Endothelial cell of umbilical vein (primary cell): ENCODE results near the gene SNX9. TPM values are rescaled to one million over a fixed set of nuclear protein-coding genes. Genes with fewer than 3 reads are reported as not detected.

Experiments
- BruUV-seq: library from RNA; stranded (reverse); fragments of 400-500 nt; replicated peaks from 2 replicates; lab custom pipeline; 2021; lab: Mats Ljungman, UMichigan
- CTCF ChIA-PET: fragments of 300-600, 350-600 bp; sonication (Branson Sonifier 250); formaldehyde crosslinking; loops from one replicate; lab custom pipeline; 2021; ENCODE audit warnings: antibody characterized with exemption, inconsistent platforms; lab: Charles Lee
- POLR2A ChIA-PET: fragments of 300-600, 350-600 bp; sonication (Branson Sonifier 250); formaldehyde crosslinking; loops from one replicate; lab custom pipeline; 2021; ENCODE audit warnings: antibody characterized with exemption, inconsistent platforms; lab: Charles Lee
- DNase-seq: peaks from one replicate; pipeline ENCODE4 v3.0.0-alpha.2; 2011; ENCODE audit warnings: low read depth, low spot score
- FAIRE-seq: peaks from 2 replicates; lab custom pipeline; 2011; peaks lifted over from hg19 to GRCh38; lab: Jason Lieb, UNC
- H2AFZ ChIP-seq: 2 replicates; pipeline ENCODE4 v1.6.0; 2012; ENCODE audit warnings: low read depth, low read length, control low read depth, inconsistent platforms
- H3K27ac ChIP-seq: 2 replicates; pipeline ENCODE4 v1.5.1; 2011; ENCODE audit warnings: low read depth, mild to moderate bottlenecking, control low read depth, low read length, moderate library complexity; ENCODE audit not compliant: insufficient read depth
- H3K27me3 ChIP-seq, 2 experiments: 2 replicates each; pipeline versions ENCODE4 v1.6.0 to v1.6.1; 2011; ENCODE audit warnings: low read length in 2 of 2, mixed read lengths in 1 of 2; ENCODE audit not compliant: control insufficient read depth in 2 of 2, insufficient read depth in 2 of 2
- H3K36me3 ChIP-seq, 2 experiments: 2 replicates in 1 of 2; 3 replicates in 1 of 2; pipeline ENCODE4 v1.5.1; 2011; ENCODE audit warnings: low read length in 2 of 2, mild to moderate bottlenecking in 1 of 2, moderate library complexity in 1 of 2; ENCODE audit not compliant: control insufficient read depth in 2 of 2, insufficient read depth in 2 of 2; ENCODE audit errors: extremely low read depth in 1 of 2
- H3K4me1 ChIP-seq: 3 replicates; pipeline ENCODE4 v1.5.1; 2011; ENCODE audit warnings: mild to moderate bottlenecking, low read length; ENCODE audit not compliant: control insufficient read depth, insufficient read depth; ENCODE audit errors: extremely low read depth
- H3K4me2 ChIP-seq: 2 replicates; pipeline ENCODE4 v1.6.1; 2011; ENCODE audit warnings: low read length, control low read depth, mixed read lengths; ENCODE audit not compliant: insufficient read depth
- H3K4me3 ChIP-seq, 3 experiments: fragments of 200-600 bp in 1 of 3; sonication (generic), shearing (Covaris generic) in 1 of 3; replicated peaks in 1 of 3; 2 replicates each; pipeline ENCODE4 v1.5.1; 2011 to 2016; ENCODE audit warnings: control low read depth in 3 of 3, low read length in 3 of 3, mild to moderate bottlenecking in 2 of 3, inconsistent platforms in 1 of 3, low read depth in 1 of 3, moderate library complexity in 1 of 3; ENCODE audit not compliant: insufficient read depth in 1 of 3
- H3K79me2 ChIP-seq: 2 replicates; pipeline ENCODE4 v1.6.0; 2012; ENCODE audit warnings: low read length, inconsistent platforms; ENCODE audit not compliant: control insufficient read depth, insufficient read depth
- H3K9ac ChIP-seq: replicated peaks from 2 replicates; pipeline ENCODE3; 2011; ENCODE audit warnings: low read length, control low read depth; ENCODE audit not compliant: insufficient read depth; ENCODE audit errors: extremely low read depth
- H3K9me1 ChIP-seq: replicated peaks from 3 replicates; pipeline ENCODE4 v1.6.0; 2011; ENCODE audit warnings: mild to moderate bottlenecking, low read length; ENCODE audit not compliant: control insufficient read depth, insufficient read depth; ENCODE audit errors: extremely low read depth
- H3K9me3 ChIP-seq: replicated peaks from 2 replicates; pipeline ENCODE4 v1.5.1; 2012; ENCODE audit warnings: low read length, inconsistent platforms; ENCODE audit not compliant: control insufficient read depth, insufficient read depth
- H4K20me1 ChIP-seq: replicated peaks from 2 replicates; pipeline ENCODE3; 2011; ENCODE audit warnings: mild to moderate bottlenecking, low read length; ENCODE audit not compliant: control insufficient read depth, insufficient read depth; ENCODE audit errors: extremely low read depth
- EZH2 ChIP-seq: IDR thresholded peaks from 2 replicates; pipeline ENCODE4 v1.6.1; 2012; ENCODE audit warnings: borderline replicate concordance, low read depth, mild to moderate bottlenecking, moderate library complexity, low read length, inconsistent platforms; ENCODE audit not compliant: severe bottlenecking
- FOS ChIP-seq: IDR thresholded peaks from 2 replicates; pipeline ENCODE4 v1.6.1; 2011; ENCODE audit warnings: mild to moderate bottlenecking, low read length, moderate library complexity, borderline replicate concordance; ENCODE audit not compliant: insufficient read depth
- GATA2 ChIP-seq: IDR thresholded peaks from 2 replicates; pipeline ENCODE4 v1.7.0; 2011; ENCODE audit warnings: low read depth, mild to moderate bottlenecking, moderate library complexity, mixed read lengths, low read length; ENCODE audit not compliant: insufficient read length, insufficient read depth
- JUN ChIP-seq: IDR thresholded peaks from 2 replicates; pipeline ENCODE4 v1.6.1; 2011; ENCODE audit warnings: borderline replicate concordance, low read depth; ENCODE audit not compliant: insufficient read length, insufficient read depth
- MYC ChIP-seq: IDR thresholded peaks from one replicate; pipeline ENCODE4 v1.6.1; 2011; ENCODE audit warnings: mild to moderate bottlenecking, low read depth, low read length
- POLR2A ChIP-seq: IDR thresholded peaks from 2 replicates; pipeline ENCODE4 v1.6.1; 2012; ENCODE audit warnings: low read depth, mild to moderate bottlenecking, control low read depth, low read length
- POLR2AphosphoS5 ChIP-seq: IDR thresholded peaks from 2 replicates; pipeline ENCODE4 v1.6.1; 2012; ENCODE audit warnings: low read depth, mild to moderate bottlenecking, control low read depth, low read length, moderate library complexity; ENCODE audit not compliant: insufficient read depth
- dilution Hi-C: fragments of 300-500 bp; cut with MboI; formaldehyde crosslinking; loops from one replicate; pipeline ENCODE4 v1.15.0; 2019; ENCODE audit warnings: low sequenced_read_pairs; ENCODE audit not compliant: extremely low pct_ligation_motif_present
- intact Hi-C: fragments of 100-400 bp; cut with micrococcal nuclease; formaldehyde crosslinking; loops from one replicate; pipeline ENCODE4 v1.10.0; 2022
- polyA plus RNA-seq, 4 experiments: library from polyadenylated mRNA; depleted of rRNA in 3 of 4; stranded (reverse) in 3 of 4; unstranded in 1 of 4; fragments of >200 nt; gene quantifications; 2 replicates each; pipeline versions ENCODE4 v1.2.1 to v1.2.3, GENCODE V29; 2011 to 2012; ENCODE audit warnings: missing spikeins in 1 of 4
- total RNA-seq: library from RNA; stranded (reverse); gene quantifications from 2 replicates; pipeline ENCODE4 v1.2.3, GENCODE V29; 2021
- TF ChIP-seq, protein P1 (sequence below), 2 donors: IDR thresholded peaks; 1 replicate in 1 of 2; 2 replicates in 1 of 2; pipeline ENCODE4 v1.5.1; 2011; ENCODE audit warnings: low read length in 2 of 2, mild to moderate bottlenecking in 2 of 2, moderate library complexity in 2 of 2, control low read depth in 1 of 2, inconsistent platforms in 1 of 2, low read depth in 1 of 2; ENCODE audit not compliant: insufficient read depth in 1 of 2; ENCODE audit errors: extremely low read depth in 1 of 2
- TF ChIP-seq, protein P2 (sequence below): IDR thresholded peaks from 2 replicates; pipeline ENCODE4 v1.6.1; 2011; ENCODE audit not compliant: insufficient read depth, insufficient read length

SNX9 gene
- total and polyA plus RNA-seq, 2 donors (not counting 3 experiments of a cell fraction or from before 2014, with no cell fraction given) = 27.5 to 54.5 TPM

GRCh38 chr6:157804448-157805327 lies 18.4 kb upstream of the SNX9 start:
- dilution Hi-C loops (no loop called here), intact Hi-C loops (no loop called here)
- no peak overlapping the region for H3K27ac ChIP-seq
- H3K4me3 ChIP-seq = no peak overlapping the region
- ChIA-PET CTCF (interaction anchor here (1.3 kb wide), 1 partner anchor 48 kb away, joined by 5 read pairs; no protein-coding TSS in a partner anchor), POLR2A (no interaction called here)
- BruUV-seq = no TSS peak
- FAIRE-seq (no peak), DNase-seq (no peak)
- no peaks in the 10 kb centered on the region for H3K36me3 ChIP-seq
- H2AFZ ChIP-seq = no peak overlapping the region
- no peaks in the 10 kb centered on the region for H3K79me2 ChIP-seq
- H3K9me3 ChIP-seq = no peaks in the 10 kb centered on the region
- no peaks in the 10 kb centered on the region for H4K20me1 ChIP-seq
- TF ChIP-seq JUN (no peak), FOS (no peak), POLR2AphosphoS5 (no peak), GATA2 (no peak), POLR2A (no peak), EZH2 (no peak), MYC (no peak)
- TF ChIP-seq, protein P1, sequence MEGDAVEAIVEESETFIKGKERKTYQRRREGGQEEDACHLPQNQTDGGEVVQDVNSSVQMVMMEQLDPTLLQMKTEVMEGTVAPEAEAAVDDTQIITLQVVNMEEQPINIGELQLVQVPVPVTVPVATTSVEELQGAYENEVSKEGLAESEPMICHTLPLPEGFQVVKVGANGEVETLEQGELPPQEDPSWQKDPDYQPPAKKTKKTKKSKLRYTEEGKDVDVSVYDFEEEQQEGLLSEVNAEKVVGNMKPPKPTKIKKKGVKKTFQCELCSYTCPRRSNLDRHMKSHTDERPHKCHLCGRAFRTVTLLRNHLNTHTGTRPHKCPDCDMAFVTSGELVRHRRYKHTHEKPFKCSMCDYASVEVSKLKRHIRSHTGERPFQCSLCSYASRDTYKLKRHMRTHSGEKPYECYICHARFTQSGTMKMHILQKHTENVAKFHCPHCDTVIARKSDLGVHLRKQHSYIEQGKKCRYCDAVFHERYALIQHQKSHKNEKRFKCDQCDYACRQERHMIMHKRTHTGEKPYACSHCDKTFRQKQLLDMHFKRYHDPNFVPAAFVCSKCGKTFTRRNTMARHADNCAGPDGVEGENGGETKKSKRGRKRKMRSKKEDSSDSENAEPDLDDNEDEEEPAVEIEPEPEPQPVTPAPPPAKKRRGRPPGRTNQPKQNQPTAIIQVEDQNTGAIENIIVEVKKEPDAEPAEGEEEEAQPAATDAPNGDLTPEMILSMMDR (IDR thresholded peaks at IDR 0.05; ENCODE audit: extremely low read depth in 1 of 2, insufficient read depth in 1 of 2, low read depth in 1 of 2, low read length in 2 of 2) = no peak
- TF ChIP-seq, protein P2, sequence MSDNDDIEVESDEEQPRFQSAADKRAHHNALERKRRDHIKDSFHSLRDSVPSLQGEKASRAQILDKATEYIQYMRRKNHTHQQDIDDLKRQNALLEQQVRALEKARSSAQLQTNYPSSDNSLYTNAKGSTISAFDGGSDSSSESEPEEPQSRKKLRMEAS = no peak
- no peaks in the 10 kb centered on the region for H3K4me1 ChIP-seq
- no peaks in the 10 kb centered on the region for H3K9me1 ChIP-seq
- no peak overlapping the region for H3K9ac ChIP-seq
- no peak overlapping the region for H3K4me2 ChIP-seq
- H3K27me3 ChIP-seq = no peaks in the 10 kb centered on the region
